Measurements from ENCODE around the gene EFCAB6. TPM values are rescaled to one million over a fixed set of nuclear protein-coding genes. Genes with fewer than 3 reads are reported as not detected.

The EFCAB6 gene
- total RNA-seq, 6 experiments from 2014 or later = 0.29 to 1.5 (median 0.93) TPM

DNA sequence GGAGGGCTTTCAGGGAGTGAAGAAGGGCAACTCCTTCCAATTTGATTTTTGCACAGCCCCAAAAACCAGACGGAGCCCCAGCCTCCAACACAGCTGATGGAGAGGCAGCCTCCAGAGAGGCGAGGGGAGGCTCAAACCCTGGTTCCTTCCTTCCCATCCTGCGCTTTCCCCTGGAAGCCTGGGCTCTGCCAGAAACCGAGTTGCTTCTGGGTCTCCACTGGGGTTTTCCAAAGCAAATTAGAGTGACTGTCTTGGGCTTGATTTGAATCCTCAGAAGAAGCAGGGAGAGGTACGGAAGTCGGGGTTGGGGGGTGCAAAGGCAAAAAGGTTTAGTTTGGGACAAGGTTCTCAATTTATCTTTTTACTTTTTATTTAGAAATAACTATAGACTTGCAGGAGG, 271.1 kb downstream of the EFCAB6 start:
- TF ChIP-seq, protein P1, sequence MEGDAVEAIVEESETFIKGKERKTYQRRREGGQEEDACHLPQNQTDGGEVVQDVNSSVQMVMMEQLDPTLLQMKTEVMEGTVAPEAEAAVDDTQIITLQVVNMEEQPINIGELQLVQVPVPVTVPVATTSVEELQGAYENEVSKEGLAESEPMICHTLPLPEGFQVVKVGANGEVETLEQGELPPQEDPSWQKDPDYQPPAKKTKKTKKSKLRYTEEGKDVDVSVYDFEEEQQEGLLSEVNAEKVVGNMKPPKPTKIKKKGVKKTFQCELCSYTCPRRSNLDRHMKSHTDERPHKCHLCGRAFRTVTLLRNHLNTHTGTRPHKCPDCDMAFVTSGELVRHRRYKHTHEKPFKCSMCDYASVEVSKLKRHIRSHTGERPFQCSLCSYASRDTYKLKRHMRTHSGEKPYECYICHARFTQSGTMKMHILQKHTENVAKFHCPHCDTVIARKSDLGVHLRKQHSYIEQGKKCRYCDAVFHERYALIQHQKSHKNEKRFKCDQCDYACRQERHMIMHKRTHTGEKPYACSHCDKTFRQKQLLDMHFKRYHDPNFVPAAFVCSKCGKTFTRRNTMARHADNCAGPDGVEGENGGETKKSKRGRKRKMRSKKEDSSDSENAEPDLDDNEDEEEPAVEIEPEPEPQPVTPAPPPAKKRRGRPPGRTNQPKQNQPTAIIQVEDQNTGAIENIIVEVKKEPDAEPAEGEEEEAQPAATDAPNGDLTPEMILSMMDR (IDR thresholded peaks at IDR 0.05) = no peak
- no peak for TF ChIP-seq POLR2A (IDR thresholded peaks at IDR 0.05)
- no peaks in the 10 kb centered on the region for H3K4me1 ChIP-seq
- no peak overlapping the region for H3K4me3 ChIP-seq
- H3K36me3 ChIP-seq = no peaks in the 10 kb centered on the region
- ATAC-seq (no peak), DNase-seq (no peak)
- H3K27ac ChIP-seq = no peak overlapping the region
- H3K27me3 ChIP-seq = no peaks in the 10 kb centered on the region
- intact Hi-C loops (cut with DNase I) = no loop called here
- WGBS (ENCODE audit: insufficient coverage, low coverage, low lambda C conversion rate, missing lambda C conversion rate) = 89% methylated on average over 2 of the region's 6 CpGs
- no peaks in the 10 kb centered on the region for H3K9me3 ChIP-seq

DNA sequence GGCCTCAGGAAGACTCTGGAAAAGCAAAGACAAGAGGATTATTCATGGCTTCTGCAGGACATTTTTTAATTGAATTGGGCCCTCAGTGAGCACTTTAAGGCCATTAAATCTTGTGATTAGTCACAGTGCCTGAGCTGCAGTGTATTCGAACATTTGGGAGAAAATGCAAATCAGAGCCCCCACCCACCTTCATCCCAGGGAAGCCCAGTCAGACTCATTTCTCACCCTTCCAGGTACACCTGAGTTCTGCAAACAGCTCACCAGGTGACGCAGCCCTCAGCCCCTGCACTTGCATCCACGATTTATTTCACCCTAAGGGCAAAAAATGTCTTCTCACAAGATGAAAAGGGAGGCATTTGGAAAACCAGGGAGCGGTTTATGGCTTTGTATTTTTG, 271.6 kb downstream of the EFCAB6 start:
- TF ChIP-seq, protein P1 (IDR thresholded peaks at IDR 0.05) = no peak
- no peak for TF ChIP-seq POLR2A (IDR thresholded peaks at IDR 0.05)
- Histone ChIP-seq H3K4me1 (no peaks in the 10 kb centered on the region), H3K27ac (no peak overlapping the region), H3K36me3 (no peaks in the 10 kb centered on the region), H3K9me3 (no peaks in the 10 kb centered on the region), H3K27me3 (no peaks in the 10 kb centered on the region), H3K4me3 (no peak overlapping the region)
- ATAC-seq (no peak), DNase-seq (no peak)
- WGBS (ENCODE audit: insufficient coverage, low coverage, low lambda C conversion rate, missing lambda C conversion rate) = 69% methylated on average over 3 of the region's 4 CpGs
- intact Hi-C loops (cut with DNase I) = no loop called here

- Histone ChIP-seq H3K27me3 (no peaks in the 10 kb centered on the region), H3K4me1 (no peaks in the 10 kb centered on the region), H3K36me3 (no peaks in the 10 kb centered on the region), H3K9me3 (no peaks in the 10 kb centered on the region), H3K4me3 (no peak overlapping the region), H3K27ac (no peak overlapping the region)
- TF ChIP-seq POLR2A (IDR thresholded peaks at IDR 0.05) = no peak
- TF ChIP-seq, protein P1 (IDR thresholded peaks at IDR 0.05) = no peak
- DNase-seq (peak in 1 of 3 donors; percentile 29), ATAC-seq (no peak)
- intact Hi-C loops (cut with DNase I) = no loop called here
- 80% methylated on average over 13 of the region's 31 CpGs for WGBS (ENCODE audit: insufficient coverage, low coverage, low lambda C conversion rate, missing lambda C conversion rate)
Observed at GRCh38 chr22:43539572-43540528, 272.3 kb downstream of the EFCAB6 start.

DNA sequence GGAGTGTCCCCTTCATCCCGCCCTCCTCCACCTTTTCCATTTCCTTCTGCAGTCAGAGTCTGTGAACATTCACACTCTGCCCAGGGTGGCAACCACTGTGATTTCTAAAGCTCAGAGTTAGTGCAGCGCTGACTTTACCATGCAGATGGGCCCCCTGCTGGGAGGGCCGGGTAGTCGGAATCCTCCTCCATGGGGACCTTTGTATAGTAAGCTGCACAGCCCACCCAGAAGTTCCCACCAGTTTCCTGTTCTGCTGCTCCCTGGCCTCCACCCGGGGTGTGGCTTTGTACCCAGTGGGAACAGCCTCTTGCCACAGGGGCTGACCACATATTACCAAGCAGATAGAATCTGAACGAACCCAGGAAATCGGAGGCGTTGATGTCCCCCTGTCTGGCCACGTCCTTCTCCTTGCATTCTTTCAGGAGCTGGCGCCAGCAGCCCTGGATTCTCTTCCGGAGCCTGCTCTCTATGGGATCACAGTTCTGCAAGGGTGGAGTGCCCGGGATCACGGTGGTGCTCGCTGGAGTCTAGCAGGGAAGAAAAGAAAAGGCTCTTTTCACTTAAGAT, 275.0 kb downstream of the EFCAB6 start:
- 87% methylated on average over 4 of the region's 14 CpGs for WGBS (ENCODE audit: insufficient coverage, low coverage, low lambda C conversion rate, missing lambda C conversion rate)
- Histone ChIP-seq H3K27me3 (no peaks in the 10 kb centered on the region), H3K4me3 (no peak overlapping the region), H3K4me1 (no peaks in the 10 kb centered on the region), H3K36me3 (no peaks in the 10 kb centered on the region), H3K9me3 (no peaks in the 10 kb centered on the region), H3K27ac (no peak overlapping the region)
- DNase-seq (peak in 1 of 3 donors; percentile 36), ATAC-seq (peak in 1 of 4 donors; percentile 25)
- TF ChIP-seq, protein P1 (IDR thresholded peaks at IDR 0.05) = no peak
- TF ChIP-seq POLR2A (IDR thresholded peaks at IDR 0.05) = no peak
- intact Hi-C loops (cut with DNase I) = no loop called here

Data from right lobe of liver (tissue), 6 donors.